Tibial nerve (tissue), 4 donors: ENCODE measurements around the gene TRDN. TPM values are rescaled to one million over a fixed set of nuclear protein-coding genes. Genes with fewer than 3 reads are reported as not detected.

Source experiments
- DNase-seq, 2 donors: peaks; one replicate each; pipeline ENCODE4 v3.0.0-alpha.2; 2019; ENCODE audit warnings: low spot score in 2 of 2
- H3K27ac ChIP-seq, 4 donors: fragments of 200-600 bp; sonication (generic) in 3 of 4; one replicate each; pipeline ENCODE4 v1.5.1; 2017 to 2019; ENCODE audit warnings: mild to moderate bottlenecking in 1 of 4
- H3K27me3 ChIP-seq, 2 donors: fragments of 200-600 bp; sonication (generic) in 1 of 2; one replicate each; pipeline versions ENCODE4 v1.5.1 to v1.6.0; 2017 to 2019
- H3K36me3 ChIP-seq, 3 donors: fragments of 200-600 bp; sonication (generic); one replicate each; pipeline ENCODE4 v1.5.1; 2018 to 2019
- H3K4me1 ChIP-seq, 4 donors: fragments of 200-600 bp; sonication (generic) in 3 of 4; one replicate each; pipeline ENCODE4 v1.5.1; 2017 to 2019
- H3K4me3 ChIP-seq, 4 donors: fragments of 200-600 bp; sonication (generic) in 3 of 4; one replicate each; pipeline ENCODE4 v1.5.1; 2017 to 2019; ENCODE audit warnings: mild to moderate bottlenecking in 1 of 4, moderate library complexity in 1 of 4
- H3K9me3 ChIP-seq, 4 donors: fragments of 200-600 bp; sonication (generic) in 3 of 4; one replicate each; pipeline ENCODE4 v1.5.1; 2017 to 2019
- CTCF ChIP-seq, 5 experiments: fragments of 200-600 bp in 3 of 5; fragments of 450-650 bp in 2 of 5; sonication (generic) in 3 of 5; IDR thresholded peaks; one replicate each; pipeline ENCODE4 v1.5.1; 2016 to 2019; ENCODE audit warnings: antibody characterized with exemption in 5 of 5, mild to moderate bottlenecking in 3 of 5, moderate library complexity in 2 of 5
- EP300 ChIP-seq, 2 donors: sonication (generic); formaldehyde crosslinking; IDR thresholded peaks; one replicate each; pipeline ENCODE4 v1.6.1; 2017; ENCODE audit warnings: antibody characterized with exemption in 2 of 2, mild to moderate bottlenecking in 1 of 2
- POLR2A ChIP-seq, 2 donors: fragments of 450-650 bp; IDR thresholded peaks; one replicate each; pipeline ENCODE4 v1.6.1; 2017; ENCODE audit warnings: antibody characterized with exemption in 2 of 2, mild to moderate bottlenecking in 2 of 2, moderate library complexity in 2 of 2
- WGBS, 2 donors: methylation state at CpG; one replicate each; pipeline ENCODE4 v1.1.5; 2018; 5-methylcytosine and 5-hydroxymethylcytosine counted together
- total RNA-seq, 4 donors: library from RNA; depleted of rRNA; stranded (reverse); fragments of >200 nt; gene quantifications; one replicate each; pipeline ENCODE4 v1.1.0, GENCODE V29; 2016

Gene TRDN
- total RNA-seq, 4 donors from 2014 or later: 0.30 to 0.59 TPM; not detected in 2

GRCh38 chr6:123632641-123633040, 4.1 kb downstream of the TRDN start:
- H3K9me3 ChIP-seq: no peaks in the 10 kb centered on the region
- no peak overlapping the region for H3K27ac ChIP-seq
- H3K27me3 ChIP-seq: no peaks in the 10 kb centered on the region
- no peaks in the 10 kb centered on the region for H3K36me3 ChIP-seq
- peaks cover 0 to 8% (median 0%) of the 10 kb centered on the region in 4 donors for H3K4me1 ChIP-seq
- H3K4me3 ChIP-seq: no peak overlapping the region
- no peak for DNase-seq
- WGBS, 2 donors: 89 to 90% methylated on average over 4 of the region's 4 CpGs
- TF ChIP-seq POLR2A (IDR thresholded peaks at IDR 0.05): no peak
- TF ChIP-seq CTCF (IDR thresholded peaks at IDR 0.05): no peak
- no peak for TF ChIP-seq EP300 (IDR thresholded peaks at IDR 0.05)

DNA sequence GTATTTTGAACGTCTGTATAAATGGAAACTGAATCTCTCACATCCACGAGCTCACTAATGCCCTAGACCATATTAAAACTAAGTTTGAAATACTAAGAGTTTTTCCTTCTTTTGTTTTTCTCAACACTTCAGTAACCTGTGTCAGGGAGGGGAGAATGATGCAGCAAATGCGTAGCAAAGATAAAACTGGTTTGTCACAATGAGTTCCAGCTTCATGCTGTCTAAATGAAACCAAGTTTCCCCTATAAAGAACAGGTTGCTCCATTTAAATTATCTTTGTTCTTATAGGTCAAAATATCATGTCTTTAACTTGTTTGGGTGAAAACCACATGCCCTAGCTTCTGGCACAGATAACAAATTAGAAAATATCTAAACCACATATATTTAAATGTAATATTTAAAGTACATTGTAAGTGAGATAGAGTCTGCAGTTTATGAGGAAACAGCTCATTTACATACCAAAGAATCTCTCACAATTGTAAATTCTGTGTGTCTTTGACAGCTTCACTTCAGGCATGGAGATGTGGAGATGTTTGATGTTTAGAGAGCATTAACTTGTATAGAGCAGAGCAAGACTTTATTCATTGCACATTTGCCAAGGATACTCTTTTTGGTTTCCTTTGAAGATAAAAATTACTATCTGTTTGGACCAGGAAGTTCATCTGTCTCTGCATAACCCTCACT, 7.3 kb downstream of the TRDN start:
- Histone ChIP-seq H3K27ac (no peak overlapping the region), H3K4me3 (no peak overlapping the region), H3K36me3 (no peaks in the 10 kb centered on the region), H3K9me3 (no peaks in the 10 kb centered on the region), H3K27me3 (no peaks in the 10 kb centered on the region), H3K4me1 (no peaks in the 10 kb centered on the region)
- DNase-seq: no peak
- 60 to 62% methylated on average over 3 of the region's 3 CpGs for WGBS, 2 donors
- TF ChIP-seq POLR2A (IDR thresholded peaks at IDR 0.05) (no peak), CTCF (IDR thresholded peaks at IDR 0.05) (no peak), EP300 (IDR thresholded peaks at IDR 0.05) (no peak)

GRCh38 chr6:123625696-123626095, 11.1 kb downstream of the TRDN start:
- TF ChIP-seq POLR2A (IDR thresholded peaks at IDR 0.05) (no peak), EP300 (IDR thresholded peaks at IDR 0.05) (no peak), CTCF (IDR thresholded peaks at IDR 0.05) (no peak)
- 84 to 91% methylated on average over 1 of the region's 1 CpG for WGBS, 2 donors
- no peaks in the 10 kb centered on the region for H3K4me1 ChIP-seq

DNA sequence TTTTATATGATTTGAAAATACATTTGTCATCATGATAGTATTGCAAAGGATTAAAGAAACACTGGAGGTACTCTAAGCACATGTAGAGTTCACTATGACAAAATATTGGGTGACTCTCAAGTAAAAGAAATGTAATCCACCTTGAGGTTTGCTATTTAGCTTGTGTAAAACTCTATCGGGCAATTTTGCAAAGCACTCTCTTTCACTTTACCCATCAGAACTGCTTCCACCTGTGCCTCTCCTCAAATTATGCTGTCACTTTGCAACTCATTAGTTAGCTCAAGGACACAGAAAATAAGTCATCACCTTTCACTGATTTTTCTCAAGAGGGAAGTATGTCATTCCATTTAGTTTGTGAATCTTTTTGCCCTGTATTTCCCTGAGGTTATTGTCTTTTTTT, 14.0 kb downstream of the TRDN start:
- 88 to 94% methylated on average over 1 of the region's 1 CpG for WGBS, 2 donors
- DNase-seq: no peak
- no peak for TF ChIP-seq EP300 (IDR thresholded peaks at IDR 0.05)
- no peak for TF ChIP-seq CTCF (IDR thresholded peaks at IDR 0.05)
- TF ChIP-seq POLR2A (IDR thresholded peaks at IDR 0.05): no peak
- no peaks in the 10 kb centered on the region for H3K27me3 ChIP-seq
- no peak overlapping the region for H3K27ac ChIP-seq
- no peaks in the 10 kb centered on the region for H3K9me3 ChIP-seq
- H3K4me1 ChIP-seq: no peaks in the 10 kb centered on the region
- no peaks in the 10 kb centered on the region for H3K36me3 ChIP-seq
- H3K4me3 ChIP-seq: no peak overlapping the region

More at GRCh38 chr6:123625696-123626095, 11.1 kb downstream of the TRDN start:
- no peak overlapping the region for H3K4me3 ChIP-seq
- no peaks in the 10 kb centered on the region for H3K9me3 ChIP-seq
- H3K27me3 ChIP-seq: no peaks in the 10 kb centered on the region
- no peak for DNase-seq
- H3K36me3 ChIP-seq: no peaks in the 10 kb centered on the region
- H3K27ac ChIP-seq: no peak overlapping the region

GRCh38 chr6:123619156-123619555, 17.6 kb downstream of the TRDN start:
- Histone ChIP-seq H3K4me3 (no peak overlapping the region), H3K27ac (no peak overlapping the region), H3K27me3 (no peaks in the 10 kb centered on the region), H3K4me1 (no peaks in the 10 kb centered on the region), H3K9me3 (no peaks in the 10 kb centered on the region), H3K36me3 (no peaks in the 10 kb centered on the region)
- TF ChIP-seq CTCF (IDR thresholded peaks at IDR 0.05) (no peak), POLR2A (IDR thresholded peaks at IDR 0.05) (no peak), EP300 (IDR thresholded peaks at IDR 0.05) (no peak)
- DNase-seq: no peak
